Right lobe of liver (tissue), 6 donors: Measurements from ENCODE around the gene NCL. TPM values are rescaled to one million over a fixed set of nuclear protein-coding genes. Genes with fewer than 3 reads are reported as not detected.
"Not testable (repeated sequence)": the region's sequence is repeated elsewhere in the genome, so short reads cannot be mapped to it uniquely, and the experiment has no call there.

Experiments used
- ATAC-seq, 4 donors: fragments of 200-7000 bp; cut with Tn5 transposase; one replicate each; pipeline ENCODE4 v1.9.1; 2020; ENCODE audit warnings: mild to moderate bottlenecking in 4 of 4, moderate library complexity in 4 of 4
- DNase-seq, 3 donors: peaks; one replicate each; pipeline ENCODE4 v3.0.0-alpha.2; 2020
- H3K27ac ChIP-seq, 3 donors: fragments of 200-600 bp; one replicate each; pipeline ENCODE4 v1.8.0; 2022
- H3K27me3 ChIP-seq, 2 donors: fragments of 200-600 bp; one replicate each; pipeline ENCODE4 v1.8.0; 2022
- H3K36me3 ChIP-seq, 4 donors: fragments of 200-600 bp; sonication (generic) in 1 of 4; one replicate each; pipeline versions ENCODE4 v1.5.1 to v1.8.0; 2017 to 2022; ENCODE audit warnings: control low read depth in 1 of 4
- H3K4me1 ChIP-seq, 4 donors: fragments of 200-600 bp; sonication (generic) in 1 of 4; one replicate each; pipeline versions ENCODE4 v1.5.1 to v1.8.0; 2017 to 2022; ENCODE audit warnings: control low read depth in 1 of 4
- H3K4me3 ChIP-seq, 3 donors: fragments of 200-600 bp; one replicate each; pipeline ENCODE4 v1.8.0; 2022
- H3K9me3 ChIP-seq, 4 donors: fragments of 200-600 bp; sonication (generic) in 1 of 4; one replicate each; pipeline versions ENCODE4 v1.5.1 to v1.8.0; 2017 to 2022; ENCODE audit warnings: control low read depth in 1 of 4
- WGBS: methylation state at CpG from one replicate; pipeline ENCODE4 v1.1.6; 2018; ENCODE audit warnings: low coverage, low lambda C conversion rate; ENCODE audit not compliant: insufficient coverage; ENCODE audit errors: missing lambda C conversion rate; 5-methylcytosine and 5-hydroxymethylcytosine counted together
- intact Hi-C, 2 donors: fragments of 100-400 bp; cut with DNase I; formaldehyde crosslinking; loops; one replicate each; pipeline versions ENCODE4 v1.11.2 to v1.14.1; 2022
- small RNA-seq, 2 experiments: library from RNA; depleted of rRNA; stranded (forward); fragments of <200 nt; gene quantifications; one replicate each; pipeline ENCODE3, GENCODE V24; 2016
- total RNA-seq, 6 experiments: library from RNA; depleted of rRNA in 2 of 6; stranded (reverse); fragments of >200 nt in 2 of 6; fragmentation: NEBNext Ultra II Directional in 3 of 6; extraction: Animal tissue kit (Norgen Biotek cat#: 25700) in 3 of 6; gene quantifications; one replicate each; pipeline versions ENCODE4 v1.1.0 to v1.2.4, GENCODE V29; 2016 to 2023
- TF ChIP-seq, protein P1 (sequence below), 4 donors: fragments of 200-600 bp in 3 of 4; fragments of 450-650 bp in 1 of 4; IDR thresholded peaks; one replicate each; pipeline versions ENCODE4 v1.5.1 to v1.8.0; 2016 to 2022; ENCODE audit warnings: antibody characterized with exemption in 4 of 4, mild to moderate bottlenecking in 2 of 4
- donor health status: DM: no; HTN: yes; CAD: no.
- donor health status: DM: no; HTN: no; CAD: no.
- donor health status: DM: no; HTN: no; CAD: no.
- donor health status: DM: no; HTN: yes; CAD: no.
- donor health status: DM: no; HTN: yes; CAD: no.

The NCL gene
- total RNA-seq, 6 experiments from 2014 or later = 78.8 to 203 (median 146) TPM

- H3K4me1 ChIP-seq, H3K27ac ChIP-seq: not testable (repeated sequence)
Observed at GRCh38 chr2:231405601-231406367, 58.5 kb downstream of the NCL start.

GRCh38 chr2:231404183-231404578, 60.1 kb downstream of the NCL start:
- not testable (repeated sequence) for H3K4me1 ChIP-seq, H3K9me3 ChIP-seq, H3K27me3 ChIP-seq, ATAC-seq, DNase-seq, H3K4me3 ChIP-seq, H3K27ac ChIP-seq, H3K36me3 ChIP-seq
- intact Hi-C loops = loop anchor here in 1 of 2 donors (10.0 kb wide), 1 partner anchor 109 kb away; no protein-coding TSS in a partner anchor
- WGBS = 91% methylated on average over 14 of the region's 16 CpGs

More at GRCh38 chr2:231405601-231406367, 58.5 kb downstream of the NCL start:
- not testable (repeated sequence) for H3K36me3 ChIP-seq, DNase-seq, H3K4me3 ChIP-seq, ATAC-seq, H3K9me3 ChIP-seq, H3K27me3 ChIP-seq
- 6% methylated on average over 14 of the region's 16 CpGs for WGBS
- TF ChIP-seq, protein P1, sequence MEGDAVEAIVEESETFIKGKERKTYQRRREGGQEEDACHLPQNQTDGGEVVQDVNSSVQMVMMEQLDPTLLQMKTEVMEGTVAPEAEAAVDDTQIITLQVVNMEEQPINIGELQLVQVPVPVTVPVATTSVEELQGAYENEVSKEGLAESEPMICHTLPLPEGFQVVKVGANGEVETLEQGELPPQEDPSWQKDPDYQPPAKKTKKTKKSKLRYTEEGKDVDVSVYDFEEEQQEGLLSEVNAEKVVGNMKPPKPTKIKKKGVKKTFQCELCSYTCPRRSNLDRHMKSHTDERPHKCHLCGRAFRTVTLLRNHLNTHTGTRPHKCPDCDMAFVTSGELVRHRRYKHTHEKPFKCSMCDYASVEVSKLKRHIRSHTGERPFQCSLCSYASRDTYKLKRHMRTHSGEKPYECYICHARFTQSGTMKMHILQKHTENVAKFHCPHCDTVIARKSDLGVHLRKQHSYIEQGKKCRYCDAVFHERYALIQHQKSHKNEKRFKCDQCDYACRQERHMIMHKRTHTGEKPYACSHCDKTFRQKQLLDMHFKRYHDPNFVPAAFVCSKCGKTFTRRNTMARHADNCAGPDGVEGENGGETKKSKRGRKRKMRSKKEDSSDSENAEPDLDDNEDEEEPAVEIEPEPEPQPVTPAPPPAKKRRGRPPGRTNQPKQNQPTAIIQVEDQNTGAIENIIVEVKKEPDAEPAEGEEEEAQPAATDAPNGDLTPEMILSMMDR (IDR thresholded peaks at IDR 0.05) = peak; percentile 53 to 55 (median 54)
- intact Hi-C loops = loop anchor here in 1 of 2 donors (10.0 kb wide), 1 partner anchor 111 kb away; no protein-coding TSS in a partner anchor

Small RNA genes within 50 kb of the gene (small RNA-seq; reads per million reads assigned to genes)
- gene RNU2-22P = 0 reads per million in 2 experiments
- gene SNORA75 = 60.6 to 75.3 reads per million in 2 experiments
- 0 reads per million in 2 experiments for gene SNORD20
- gene SNORD82 = 3,155 to 3,811 reads per million in 2 experiments

Other genes starting within 250 kb of the NCL start
- gene B3GNT7, start 68.8 kb downstream of the NCL start, total RNA-seq = 1 to 10 TPM in 3 of 6 experiments, under 1 TPM in 3; 0.73 to 5.3 (median 0.96) TPM
- under 1 TPM; 0.11 to 0.66 (median 0.36) TPM for gene NMUR1, start 66.0 kb upstream of the NCL start, total RNA-seq
- not detected for gene TEX44, start 128.4 kb upstream of the NCL start, total RNA-seq
- gene PTMA, start 244.0 kb upstream of the NCL start, total RNA-seq = 100 to 1,000 TPM; 180 to 373 (median 252) TPM